H1 (cell line): ENCODE data around the gene SCG5. TPM values are rescaled to one million over a fixed set of nuclear protein-coding genes. Genes with fewer than 3 reads are reported as not detected.

Experiments
- HDAC6 ChIP-seq: IDR thresholded peaks from one replicate; pipeline ENCODE4 v1.7.1; 2012; ENCODE audit warnings: low read depth, mild to moderate bottlenecking, inconsistent platforms, low read length, moderate library complexity
- KDM1A ChIP-seq: fragments of 200-600, 300-600 bp; sonication (generic); IDR thresholded peaks from 2 replicates; pipeline ENCODE4 v1.7.1; 2016; ENCODE audit warnings: mild to moderate bottlenecking, low read length, borderline replicate concordance
- TEAD4 ChIP-seq: IDR thresholded peaks from 2 replicates; pipeline ENCODE4 v1.6.1; 2012; ENCODE audit warnings: low read depth, low read length, inconsistent platforms, mixed read lengths
- polyA plus RNA-seq, 7 experiments: library from polyadenylated mRNA; depleted of rRNA in 3 of 7; stranded (reverse) in 5 of 7; unstranded in 2 of 7; fragments of >200 nt in 5 of 7; fragments of 200-250 nt in 2 of 7; gene quantifications; 1 replicate in 5 of 7; 2 replicates in 1 of 7; 4 replicates in 1 of 7; pipeline versions ENCODE4 v1.2.1 to v1.2.3, GENCODE V29; 2011 to 2013; ENCODE audit warnings: missing spikeins in 2 of 7, mixed read lengths in 2 of 7
- total RNA-seq: library from RNA; stranded (reverse); fragmentation: NEBNext Ultra II Directional; extraction: Animal tissue kit (Norgen Biotek cat#: 25700); gene quantifications from 2 replicates; pipeline ENCODE4 v1.2.1, GENCODE V29; 2021

SCG5 gene
- total and polyA plus RNA-seq, 2 of the 8 experiments (the other 6 are each of a cell fraction or from before 2014, with no cell fraction given) = 18.7 to 19.9 TPM

- TF ChIP-seq HDAC6 (no peak), TEAD4 (no peak), KDM1A (no peak)
Observed at GRCh38 chr15:32716915-32717425, 75.5 kb downstream of the SCG5 start (continued).
